ENCODE measurements around the gene SIPA1. TPM values are rescaled to one million over a fixed set of nuclear protein-coding genes. Genes with fewer than 3 reads are reported as not detected.

SIPA1 gene
- total RNA-seq, 1 experiment from 2014 or later = 105 TPM

- ChIA-PET POLR2A (interaction anchor here (2.1 kb wide), 1 partner anchor 8 kb away, joined by 9 read pairs; the partner anchor contains the start of gene SIPA1), CTCF (interaction anchor here (2.4 kb wide), 1 partner anchor 8 kb away, joined by 11 read pairs; the partner anchor contains the start of gene SIPA1), RAD21 (ENCODE audit: low non-redundant PET in 1 of 2, low total read pairs in 2 of 2, uncharacterized antibody in 2 of 2, unreplicated experiment in 2 of 2) (no interaction called here)
- peaks cover 40 to 75% of the 10 kb centered on the region in 2 experiments for H3K4me1 ChIP-seq (ENCODE audit: control insufficient read depth in 1 of 2, insufficient read depth in 2 of 2, low read length in 2 of 2)
- no peak overlapping the region for H3K9ac ChIP-seq (ENCODE audit: low read length)
- intact Hi-C loops (cut with micrococcal nuclease) = no loop called here
- H3K4me2 ChIP-seq (ENCODE audit: low read length) = peak overlapping the region; percentile 21; the same call in 1 of the 2 replicates
- H3K27ac ChIP-seq (ENCODE audit: low read depth, low read length) = peak overlapping the region; percentile 88; the same call in 1 of the 2 replicates
- H3K9me2 ChIP-seq (ENCODE audit: insufficient read depth) = no peaks in the 10 kb centered on the region
- TF ChIP-seq SP1 (IDR thresholded peaks at IDR 0.05; ENCODE audit: low read depth) (no peak), EZH2 (IDR thresholded peaks at IDR 0.05) (no peak), EGR1 (IDR thresholded peaks at IDR 0.05; ENCODE audit: low read depth) (no peak), SRF (IDR thresholded peaks at IDR 0.05; ENCODE audit: low read depth) (no peak), ZBTB33 (IDR thresholded peaks at IDR 0.05; ENCODE audit: extremely low read depth, insufficient replicate concordance, low read length) (no peak)
- TF ChIP-seq, protein P1, sequence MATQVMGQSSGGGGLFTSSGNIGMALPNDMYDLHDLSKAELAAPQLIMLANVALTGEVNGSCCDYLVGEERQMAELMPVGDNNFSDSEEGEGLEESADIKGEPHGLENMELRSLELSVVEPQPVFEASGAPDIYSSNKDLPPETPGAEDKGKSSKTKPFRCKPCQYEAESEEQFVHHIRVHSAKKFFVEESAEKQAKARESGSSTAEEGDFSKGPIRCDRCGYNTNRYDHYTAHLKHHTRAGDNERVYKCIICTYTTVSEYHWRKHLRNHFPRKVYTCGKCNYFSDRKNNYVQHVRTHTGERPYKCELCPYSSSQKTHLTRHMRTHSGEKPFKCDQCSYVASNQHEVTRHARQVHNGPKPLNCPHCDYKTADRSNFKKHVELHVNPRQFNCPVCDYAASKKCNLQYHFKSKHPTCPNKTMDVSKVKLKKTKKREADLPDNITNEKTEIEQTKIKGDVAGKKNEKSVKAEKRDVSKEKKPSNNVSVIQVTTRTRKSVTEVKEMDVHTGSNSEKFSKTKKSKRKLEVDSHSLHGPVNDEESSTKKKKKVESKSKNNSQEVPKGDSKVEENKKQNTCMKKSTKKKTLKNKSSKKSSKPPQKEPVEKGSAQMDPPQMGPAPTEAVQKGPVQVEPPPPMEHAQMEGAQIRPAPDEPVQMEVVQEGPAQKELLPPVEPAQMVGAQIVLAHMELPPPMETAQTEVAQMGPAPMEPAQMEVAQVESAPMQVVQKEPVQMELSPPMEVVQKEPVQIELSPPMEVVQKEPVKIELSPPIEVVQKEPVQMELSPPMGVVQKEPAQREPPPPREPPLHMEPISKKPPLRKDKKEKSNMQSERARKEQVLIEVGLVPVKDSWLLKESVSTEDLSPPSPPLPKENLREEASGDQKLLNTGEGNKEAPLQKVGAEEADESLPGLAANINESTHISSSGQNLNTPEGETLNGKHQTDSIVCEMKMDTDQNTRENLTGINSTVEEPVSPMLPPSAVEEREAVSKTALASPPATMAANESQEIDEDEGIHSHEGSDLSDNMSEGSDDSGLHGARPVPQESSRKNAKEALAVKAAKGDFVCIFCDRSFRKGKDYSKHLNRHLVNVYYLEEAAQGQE (IDR thresholded peaks at IDR 0.05; ENCODE audit: low read depth) = no peak
- TF ChIP-seq, protein P2, sequence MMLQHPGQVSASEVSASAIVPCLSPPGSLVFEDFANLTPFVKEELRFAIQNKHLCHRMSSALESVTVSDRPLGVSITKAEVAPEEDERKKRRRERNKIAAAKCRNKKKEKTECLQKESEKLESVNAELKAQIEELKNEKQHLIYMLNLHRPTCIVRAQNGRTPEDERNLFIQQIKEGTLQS (IDR thresholded peaks at IDR 0.05) = no peak
- no peak for DNase-seq (ENCODE audit: low read depth, low spot score)
- no peak for ATAC-seq
- no peak overlapping the region for H3K4me3 ChIP-seq (replicated peaks in 1 of 2; ENCODE audit: low read depth in 1 of 2, low read length in 2 of 2)
- TSS peak; percentile 52 for BruUV-seq (replicated peaks)
- H4K20me1 ChIP-seq (ENCODE audit: insufficient read depth) = no peaks in the 10 kb centered on the region
- no peaks in the 10 kb centered on the region for H3K27me3 ChIP-seq (ENCODE audit: insufficient read depth, low read length)
- H3K9me3 ChIP-seq (ENCODE audit: control insufficient read depth in 1 of 2, insufficient read depth in 1 of 2, low read depth in 1 of 2, low read length in 2 of 2) = no peaks in the 10 kb centered on the region
- H2AFZ ChIP-seq (ENCODE audit: low read depth, low read length, poor library complexity, severe bottlenecking) = no peak overlapping the region
- peaks cover 0 to 13% of the 10 kb centered on the region in 2 experiments; a peak in 1 of 4 replicates for H3K36me3 ChIP-seq (ENCODE audit: control insufficient read depth in 1 of 2, insufficient read depth in 2 of 2, low read length in 2 of 2)
- no peaks in the 10 kb centered on the region; the same call in 1 of the 2 replicates for H3K79me2 ChIP-seq (ENCODE audit: insufficient read depth, low read length)
Observed at GRCh38 chr11:65645710-65646109, 7.8 kb downstream of the SIPA1 start.

All from HCT116 (cell line).